Measurements from ENCODE around the gene IYD.

The IYD gene

DNA sequence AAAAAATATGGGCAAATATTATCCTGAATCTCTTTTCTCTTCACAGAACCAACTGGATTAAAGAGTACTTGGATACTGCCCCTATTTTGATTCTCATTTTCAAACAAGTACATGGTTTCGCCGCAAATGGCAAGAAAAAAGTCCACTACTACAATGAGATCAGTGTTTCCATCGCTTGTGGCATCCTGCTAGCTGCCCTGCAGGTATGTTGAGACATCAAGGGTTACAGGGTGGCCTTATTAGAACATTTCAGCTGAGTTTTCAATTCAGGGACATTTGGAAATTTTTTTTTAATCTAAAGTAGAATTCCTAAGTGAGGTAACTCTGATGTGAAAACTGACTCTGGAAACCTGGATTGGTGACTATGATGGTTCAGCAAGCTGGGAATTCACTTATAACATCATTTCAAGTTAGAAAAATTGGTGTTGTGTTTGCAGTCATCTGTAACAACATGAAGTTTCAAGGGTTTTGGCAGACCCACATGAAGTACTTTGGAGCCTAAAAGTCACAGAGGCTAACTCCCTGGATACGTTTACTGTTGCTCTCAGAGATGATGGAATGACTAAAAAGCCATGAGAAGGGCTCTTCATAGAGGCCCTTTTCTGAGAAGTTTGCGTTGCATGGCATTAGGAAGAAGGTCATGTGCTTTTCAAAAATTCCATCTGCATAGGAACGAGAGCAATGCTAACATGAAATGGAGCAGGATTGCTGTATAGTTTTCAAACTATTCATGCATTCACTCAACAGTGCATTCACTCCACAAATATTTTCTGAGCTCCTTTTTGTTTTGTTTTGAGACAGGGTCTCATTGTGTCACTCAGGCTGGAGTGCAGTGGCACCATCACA lies 25.5 kb downstream of the IYD start:
- TF ChIP-seq, protein P1, sequence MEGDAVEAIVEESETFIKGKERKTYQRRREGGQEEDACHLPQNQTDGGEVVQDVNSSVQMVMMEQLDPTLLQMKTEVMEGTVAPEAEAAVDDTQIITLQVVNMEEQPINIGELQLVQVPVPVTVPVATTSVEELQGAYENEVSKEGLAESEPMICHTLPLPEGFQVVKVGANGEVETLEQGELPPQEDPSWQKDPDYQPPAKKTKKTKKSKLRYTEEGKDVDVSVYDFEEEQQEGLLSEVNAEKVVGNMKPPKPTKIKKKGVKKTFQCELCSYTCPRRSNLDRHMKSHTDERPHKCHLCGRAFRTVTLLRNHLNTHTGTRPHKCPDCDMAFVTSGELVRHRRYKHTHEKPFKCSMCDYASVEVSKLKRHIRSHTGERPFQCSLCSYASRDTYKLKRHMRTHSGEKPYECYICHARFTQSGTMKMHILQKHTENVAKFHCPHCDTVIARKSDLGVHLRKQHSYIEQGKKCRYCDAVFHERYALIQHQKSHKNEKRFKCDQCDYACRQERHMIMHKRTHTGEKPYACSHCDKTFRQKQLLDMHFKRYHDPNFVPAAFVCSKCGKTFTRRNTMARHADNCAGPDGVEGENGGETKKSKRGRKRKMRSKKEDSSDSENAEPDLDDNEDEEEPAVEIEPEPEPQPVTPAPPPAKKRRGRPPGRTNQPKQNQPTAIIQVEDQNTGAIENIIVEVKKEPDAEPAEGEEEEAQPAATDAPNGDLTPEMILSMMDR (conservative IDR thresholded peaks at IDR 0.05; ENCODE audit: low read depth, low read length): no peak
- no peak overlapping the region for H3K4me3 ChIP-seq (ENCODE audit: low read length)
- no peak for DNase-seq (ENCODE audit: low read depth)

DNA sequence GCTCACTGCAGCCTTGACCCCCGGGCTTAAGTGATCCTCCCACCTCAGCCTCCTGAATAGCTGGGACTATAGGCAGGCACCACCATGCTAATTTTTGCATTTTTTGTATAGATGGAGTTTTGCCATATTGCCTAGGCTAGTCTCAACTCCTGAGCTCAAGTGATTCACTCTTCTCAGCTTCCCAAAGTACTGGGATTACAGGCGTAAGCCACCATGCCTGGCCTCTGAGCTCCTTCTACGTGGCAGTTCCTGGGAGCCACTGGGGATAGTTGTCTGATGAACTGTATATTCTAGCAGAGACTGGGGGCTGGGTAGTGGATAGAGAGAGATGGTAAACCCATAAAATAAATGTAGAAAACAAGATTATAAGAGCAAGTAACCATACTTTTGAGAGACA lies 26.1 kb downstream of the IYD start:
- TF ChIP-seq, protein P1 (conservative IDR thresholded peaks at IDR 0.05; ENCODE audit: low read depth, low read length): no peak
- no peak overlapping the region for H3K4me3 ChIP-seq (ENCODE audit: low read length)
- no peak for DNase-seq (ENCODE audit: low read depth)

DNA sequence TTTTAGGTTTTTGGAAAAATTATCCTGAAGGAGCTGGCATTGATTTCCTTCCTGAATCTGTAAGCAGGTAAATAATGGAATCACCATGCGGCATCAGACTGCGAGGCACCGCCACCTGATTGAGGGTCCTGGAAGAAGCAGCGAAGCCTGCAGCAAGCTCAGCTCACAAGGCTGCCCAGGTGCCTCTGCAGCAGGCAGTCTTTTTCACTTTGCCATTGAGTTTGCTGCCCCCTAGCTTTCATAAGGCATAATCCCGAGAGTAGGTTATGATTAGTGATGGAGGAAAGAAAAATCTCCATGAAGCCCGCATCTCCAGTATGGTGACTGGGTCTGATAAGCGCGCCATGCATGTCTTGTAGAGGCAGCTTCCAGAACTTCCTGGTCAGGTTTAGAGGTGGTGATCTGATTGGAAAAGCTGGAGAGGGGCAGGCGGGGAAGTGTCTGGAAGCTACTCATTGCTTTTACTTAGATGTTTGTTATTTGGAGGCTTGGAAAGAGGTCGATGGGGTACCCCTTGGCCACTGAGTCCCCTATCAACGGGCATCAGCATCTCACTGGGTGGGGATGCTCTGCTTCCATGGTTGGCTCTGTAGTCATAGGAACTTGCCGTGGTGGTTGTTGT lies 26.7 kb downstream of the IYD start:
- peak; percentile 42 for DNase-seq (ENCODE audit: low read depth)
- no peak overlapping the region for H3K4me3 ChIP-seq (ENCODE audit: low read length)
- TF ChIP-seq, protein P1 (conservative IDR thresholded peaks at IDR 0.05; ENCODE audit: low read depth, low read length): peak; percentile 81

DNA sequence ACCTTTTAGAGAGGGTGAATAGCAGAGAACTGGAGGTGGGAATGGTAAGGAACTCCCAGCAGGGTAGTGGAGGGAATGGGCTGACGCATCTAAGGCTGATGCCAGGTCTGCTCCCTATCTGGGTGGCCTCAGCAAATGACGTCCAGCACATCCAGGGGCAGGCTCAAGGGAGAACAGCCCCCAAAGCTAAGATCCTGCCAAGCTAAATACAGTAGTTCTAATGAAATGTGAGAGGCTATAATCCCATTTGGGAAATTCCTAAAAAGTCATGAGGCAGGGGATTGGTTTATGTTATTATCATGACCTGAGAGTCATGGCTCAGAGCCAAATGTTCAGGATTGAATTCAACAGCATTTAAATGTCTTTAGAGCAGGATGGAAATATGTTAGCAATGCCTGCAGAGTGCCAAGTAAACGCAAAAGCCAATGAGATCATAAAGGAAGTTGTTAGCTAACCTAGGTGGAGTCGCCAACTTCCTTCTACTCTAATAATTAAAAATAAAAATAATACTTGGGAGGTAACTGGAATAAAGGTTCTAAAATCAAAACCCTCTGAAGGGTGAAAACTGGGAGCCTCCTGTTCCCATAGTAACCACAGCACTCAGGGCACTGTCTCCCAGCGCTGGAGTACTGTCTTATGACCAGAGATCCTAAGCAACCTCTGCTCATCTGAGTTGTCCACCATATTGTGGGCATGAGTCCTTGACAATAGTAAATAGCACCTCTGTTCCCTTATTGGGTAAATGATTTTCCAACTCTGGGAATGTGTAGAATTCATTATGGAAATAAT lies 34.8 kb downstream of the IYD start:
- TF ChIP-seq, protein P1 (conservative IDR thresholded peaks at IDR 0.05; ENCODE audit: low read depth, low read length): no peak
- DNase-seq (ENCODE audit: low read depth): peak; percentile 100
- H3K4me3 ChIP-seq (ENCODE audit: low read length): no peak overlapping the region

DNA sequence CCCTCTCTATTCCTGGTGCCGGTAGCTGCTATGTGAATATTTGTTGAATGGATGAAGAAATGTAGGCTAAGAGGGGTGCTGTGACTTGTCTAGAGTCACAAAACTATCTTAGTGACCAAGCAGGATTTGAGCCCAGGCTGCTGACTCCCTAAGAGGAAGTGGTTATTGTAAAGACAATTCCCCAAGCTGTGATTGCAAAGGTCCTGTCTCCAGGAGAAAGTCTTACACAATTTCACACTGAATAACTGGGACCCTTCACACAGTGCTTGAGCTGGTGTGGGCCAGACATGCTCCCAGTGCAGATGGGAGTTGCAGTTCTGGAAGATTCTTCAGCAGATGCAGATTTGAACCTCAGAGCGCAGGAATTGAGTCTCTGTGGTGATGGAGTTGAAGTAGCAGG lies 38.1 kb downstream of the IYD start:
- TF ChIP-seq, protein P1 (conservative IDR thresholded peaks at IDR 0.05; ENCODE audit: low read depth, low read length): no peak
- H3K4me3 ChIP-seq (ENCODE audit: low read length): no peak overlapping the region
- no peak for DNase-seq (ENCODE audit: low read depth)

DNA sequence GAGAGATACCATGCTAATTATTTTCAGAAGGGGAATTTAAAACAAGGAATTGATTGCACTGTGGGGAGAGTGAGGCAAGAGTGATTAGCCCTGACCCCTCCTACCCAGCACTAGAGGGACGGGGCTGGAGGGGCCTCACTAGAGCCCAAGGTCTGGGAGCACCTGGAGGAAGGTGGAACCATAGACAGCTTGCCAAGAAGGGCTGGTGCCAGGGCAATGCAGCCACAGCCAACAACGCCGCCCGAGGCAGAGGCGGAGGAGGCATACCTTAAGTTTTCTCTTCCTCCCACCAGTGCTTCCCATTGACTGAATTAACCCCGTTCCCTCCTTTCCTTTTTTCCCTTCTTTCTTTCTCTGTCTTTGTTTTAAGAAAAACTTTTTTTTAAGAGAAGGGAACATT lies 40.0 kb downstream of the IYD start:
- DNase-seq (ENCODE audit: low read depth): no peak
- H3K4me3 ChIP-seq (ENCODE audit: low read length): no peak overlapping the region
- TF ChIP-seq, protein P1 (conservative IDR thresholded peaks at IDR 0.05; ENCODE audit: low read depth, low read length): no peak
